ENCODE results near the gene SLC4A4.

SLC4A4 gene

DNA sequence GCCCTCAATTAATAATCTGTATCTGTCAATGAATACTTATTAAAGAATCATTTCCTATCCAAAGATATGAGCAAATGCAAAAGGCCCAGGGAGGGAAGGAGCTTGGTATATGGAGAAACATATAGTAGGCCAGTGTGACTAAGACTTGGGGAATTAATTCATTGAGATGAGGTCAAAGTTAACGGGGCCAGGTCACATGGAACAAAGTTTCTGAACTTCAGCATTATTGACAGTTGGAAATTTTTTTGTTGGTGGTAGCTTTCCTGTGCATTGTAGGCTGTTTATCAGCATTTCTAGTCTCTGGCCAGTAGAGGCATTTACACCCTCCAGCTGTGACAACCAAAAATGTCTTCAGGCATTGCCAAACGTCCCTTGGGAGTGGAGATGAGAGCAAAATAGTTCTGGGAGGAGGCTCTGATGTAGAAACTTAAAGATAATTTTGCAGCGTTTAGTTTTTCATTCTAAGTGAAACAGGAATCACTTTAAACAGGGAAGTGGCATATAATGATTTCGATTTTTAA, 202.0 kb downstream of the SLC4A4 start:
- no peaks in the 10 kb centered on the region for H3K9me3 ChIP-seq (ENCODE audit: control insufficient read depth, insufficient read depth, low read length)

DNA sequence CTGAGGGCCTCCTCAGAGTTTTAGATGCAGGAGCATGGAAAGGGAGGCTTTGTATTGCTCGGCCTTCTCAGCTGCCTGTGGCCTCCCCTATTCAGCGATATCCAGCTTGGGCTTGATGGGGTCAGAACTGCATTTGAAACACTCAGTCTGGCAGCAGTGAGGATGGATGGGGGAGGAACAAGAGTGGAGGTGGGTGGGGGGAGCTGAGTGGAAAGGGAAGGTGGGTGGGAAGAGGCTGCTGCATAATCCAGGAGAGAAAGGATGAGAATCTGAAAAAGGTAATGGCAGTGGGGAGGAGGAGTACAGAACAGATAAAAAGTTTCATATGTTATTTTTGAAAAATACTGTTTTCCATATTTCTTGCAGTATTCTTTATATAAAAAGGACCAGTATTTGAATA, 202.7 kb downstream of the SLC4A4 start:
- H3K27ac ChIP-seq (ENCODE audit: low read depth, low read length): no peak overlapping the region

More for the DNA sequence above, 202.0 kb downstream of the SLC4A4 start:
- Histone ChIP-seq H4K20me1 (ENCODE audit: control insufficient read depth, insufficient read depth, low read depth, low read length) (no peaks in the 10 kb centered on the region), H3K27me3 (ENCODE audit: control insufficient read depth, low read length) (no peaks in the 10 kb centered on the region), H3K4me3 (ENCODE audit: low read length) (no peak overlapping the region), H3K4me2 (ENCODE audit: low read length) (no peak overlapping the region), H3K27ac (ENCODE audit: low read depth, low read length) (no peak overlapping the region), H3K79me2 (ENCODE audit: control insufficient read depth, low read length) (no peaks in the 10 kb centered on the region), H3K36me3 (ENCODE audit: control insufficient read depth, low read length) (no peaks in the 10 kb centered on the region), H3F3A (ENCODE audit: control insufficient read depth, insufficient read depth) (no peaks in the 10 kb centered on the region), H3K4me1 (ENCODE audit: control insufficient read depth, low read length) (no peaks in the 10 kb centered on the region), H3K9me2 (replicated peaks; ENCODE audit: control insufficient read depth, low read length) (no peaks in the 10 kb centered on the region)
- no peak for TF ChIP-seq EZH2phosphoT487 (IDR thresholded peaks at IDR 0.05; ENCODE audit: borderline replicate concordance, low read length)
- TF ChIP-seq, protein P1, sequence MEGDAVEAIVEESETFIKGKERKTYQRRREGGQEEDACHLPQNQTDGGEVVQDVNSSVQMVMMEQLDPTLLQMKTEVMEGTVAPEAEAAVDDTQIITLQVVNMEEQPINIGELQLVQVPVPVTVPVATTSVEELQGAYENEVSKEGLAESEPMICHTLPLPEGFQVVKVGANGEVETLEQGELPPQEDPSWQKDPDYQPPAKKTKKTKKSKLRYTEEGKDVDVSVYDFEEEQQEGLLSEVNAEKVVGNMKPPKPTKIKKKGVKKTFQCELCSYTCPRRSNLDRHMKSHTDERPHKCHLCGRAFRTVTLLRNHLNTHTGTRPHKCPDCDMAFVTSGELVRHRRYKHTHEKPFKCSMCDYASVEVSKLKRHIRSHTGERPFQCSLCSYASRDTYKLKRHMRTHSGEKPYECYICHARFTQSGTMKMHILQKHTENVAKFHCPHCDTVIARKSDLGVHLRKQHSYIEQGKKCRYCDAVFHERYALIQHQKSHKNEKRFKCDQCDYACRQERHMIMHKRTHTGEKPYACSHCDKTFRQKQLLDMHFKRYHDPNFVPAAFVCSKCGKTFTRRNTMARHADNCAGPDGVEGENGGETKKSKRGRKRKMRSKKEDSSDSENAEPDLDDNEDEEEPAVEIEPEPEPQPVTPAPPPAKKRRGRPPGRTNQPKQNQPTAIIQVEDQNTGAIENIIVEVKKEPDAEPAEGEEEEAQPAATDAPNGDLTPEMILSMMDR (IDR thresholded peaks at IDR 0.05; ENCODE audit: low read depth, low read length, poor library complexity, severe bottlenecking): no peak

DNA sequence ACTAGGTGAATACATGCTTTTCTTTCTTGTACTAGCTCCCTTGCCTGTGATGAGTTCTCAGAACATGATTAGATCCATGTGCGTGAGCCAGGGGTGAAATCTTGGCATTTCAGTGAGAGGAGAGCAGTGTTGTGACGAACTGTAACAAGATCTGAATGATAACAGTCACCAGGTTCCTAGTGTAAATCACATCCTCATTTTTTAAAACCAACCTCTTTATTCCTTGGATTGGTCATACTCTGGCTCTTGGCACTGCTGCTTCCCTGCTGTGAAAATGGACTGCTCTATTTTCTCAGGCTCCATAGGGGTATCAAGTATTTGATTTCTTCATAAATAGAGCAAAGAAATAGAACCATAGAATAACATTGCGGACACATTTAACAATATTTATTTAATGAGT, 206.3 kb downstream of the SLC4A4 start:
- H4K20me1 ChIP-seq (ENCODE audit: control insufficient read depth, insufficient read depth, low read depth, low read length): no peaks in the 10 kb centered on the region
- H3K9me2 ChIP-seq (replicated peaks; ENCODE audit: control insufficient read depth, low read length): no peaks in the 10 kb centered on the region
- H3K27ac ChIP-seq (ENCODE audit: low read depth, low read length): no peak overlapping the region
- no peaks in the 10 kb centered on the region for H3K4me1 ChIP-seq (ENCODE audit: control insufficient read depth, low read length)
- H3K4me2 ChIP-seq (ENCODE audit: low read length): no peak overlapping the region
- H3K27me3 ChIP-seq (ENCODE audit: control insufficient read depth, low read length): no peaks in the 10 kb centered on the region
- H3K4me3 ChIP-seq (ENCODE audit: low read length): no peak overlapping the region
- no peaks in the 10 kb centered on the region for H3K79me2 ChIP-seq (ENCODE audit: control insufficient read depth, low read length)
- H3F3A ChIP-seq (ENCODE audit: control insufficient read depth, insufficient read depth): no peaks in the 10 kb centered on the region
- TF ChIP-seq EZH2phosphoT487 (IDR thresholded peaks at IDR 0.05; ENCODE audit: borderline replicate concordance, low read length): no peak
- TF ChIP-seq, protein P1 (IDR thresholded peaks at IDR 0.05; ENCODE audit: low read depth, low read length, poor library complexity, severe bottlenecking): no peak
- no peaks in the 10 kb centered on the region for H3K36me3 ChIP-seq (ENCODE audit: control insufficient read depth, low read length)
- no peaks in the 10 kb centered on the region for H3K9me3 ChIP-seq (ENCODE audit: control insufficient read depth, insufficient read depth, low read length)

More for the DNA sequence above, 202.7 kb downstream of the SLC4A4 start:
- Histone ChIP-seq H3F3A (ENCODE audit: control insufficient read depth, insufficient read depth) (no peaks in the 10 kb centered on the region), H3K36me3 (ENCODE audit: control insufficient read depth, low read length) (no peaks in the 10 kb centered on the region), H3K4me1 (ENCODE audit: control insufficient read depth, low read length) (no peaks in the 10 kb centered on the region), H3K4me3 (ENCODE audit: low read length) (no peak overlapping the region), H3K4me2 (ENCODE audit: low read length) (no peak overlapping the region), H4K20me1 (ENCODE audit: control insufficient read depth, insufficient read depth, low read depth, low read length) (no peaks in the 10 kb centered on the region), H3K9me3 (ENCODE audit: control insufficient read depth, insufficient read depth, low read length) (no peaks in the 10 kb centered on the region), H3K9me2 (replicated peaks; ENCODE audit: control insufficient read depth, low read length) (no peaks in the 10 kb centered on the region), H3K79me2 (ENCODE audit: control insufficient read depth, low read length) (no peaks in the 10 kb centered on the region), H3K27me3 (ENCODE audit: control insufficient read depth, low read length) (no peaks in the 10 kb centered on the region)
- TF ChIP-seq, protein P1 (IDR thresholded peaks at IDR 0.05; ENCODE audit: low read depth, low read length, poor library complexity, severe bottlenecking): no peak
- no peak for TF ChIP-seq EZH2phosphoT487 (IDR thresholded peaks at IDR 0.05; ENCODE audit: borderline replicate concordance, low read length)
